ENCODE results near the gene QPRT.

- TF ChIP-seq SMAD4 (CRISPR knock-in tag; IDR thresholded peaks at IDR 0.05) (no peak), E2F5 (CRISPR knock-in tag; IDR thresholded peaks at IDR 0.05) (no peak), ZNF263 (CRISPR knock-in tag; IDR thresholded peaks at IDR 0.05; ENCODE audit: low read depth) (no peak)
- TF ChIP-seq, protein P1, sequence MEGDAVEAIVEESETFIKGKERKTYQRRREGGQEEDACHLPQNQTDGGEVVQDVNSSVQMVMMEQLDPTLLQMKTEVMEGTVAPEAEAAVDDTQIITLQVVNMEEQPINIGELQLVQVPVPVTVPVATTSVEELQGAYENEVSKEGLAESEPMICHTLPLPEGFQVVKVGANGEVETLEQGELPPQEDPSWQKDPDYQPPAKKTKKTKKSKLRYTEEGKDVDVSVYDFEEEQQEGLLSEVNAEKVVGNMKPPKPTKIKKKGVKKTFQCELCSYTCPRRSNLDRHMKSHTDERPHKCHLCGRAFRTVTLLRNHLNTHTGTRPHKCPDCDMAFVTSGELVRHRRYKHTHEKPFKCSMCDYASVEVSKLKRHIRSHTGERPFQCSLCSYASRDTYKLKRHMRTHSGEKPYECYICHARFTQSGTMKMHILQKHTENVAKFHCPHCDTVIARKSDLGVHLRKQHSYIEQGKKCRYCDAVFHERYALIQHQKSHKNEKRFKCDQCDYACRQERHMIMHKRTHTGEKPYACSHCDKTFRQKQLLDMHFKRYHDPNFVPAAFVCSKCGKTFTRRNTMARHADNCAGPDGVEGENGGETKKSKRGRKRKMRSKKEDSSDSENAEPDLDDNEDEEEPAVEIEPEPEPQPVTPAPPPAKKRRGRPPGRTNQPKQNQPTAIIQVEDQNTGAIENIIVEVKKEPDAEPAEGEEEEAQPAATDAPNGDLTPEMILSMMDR (IDR thresholded peaks at IDR 0.05): no peak
Measured at GRCh38 chr16:29643596-29643995, 35.4 kb upstream of the QPRT start.
